Transverse colon (tissue), 4 donors: ENCODE measurements around the gene ADH5. TPM values are rescaled to one million over a fixed set of nuclear protein-coding genes. Genes with fewer than 3 reads are reported as not detected.

Experiments used
- DNase-seq: peaks from one replicate; pipeline ENCODE4 v3.0.0-alpha.2; 2019
- H3K27ac ChIP-seq, 4 donors: fragments of 200-600 bp; sonication (generic); 2 replicates each; pipeline ENCODE4 v1.5.1; 2016 to 2018; ENCODE audit warnings: inconsistent platforms in 4 of 4
- H3K27me3 ChIP-seq: fragments of 200-600 bp; sonication (generic); 2 replicates; pipeline ENCODE4 v1.5.1; 2017; ENCODE audit warnings: inconsistent platforms
- H3K36me3 ChIP-seq, 4 donors: fragments of 200-600 bp; sonication (generic); 2 replicates each; pipeline ENCODE4 v1.5.1; 2017 to 2019; ENCODE audit warnings: inconsistent platforms in 4 of 4
- H3K4me1 ChIP-seq, 4 donors: fragments of 200-600 bp; sonication (generic); 2 replicates each; pipeline ENCODE4 v1.5.1; 2017 to 2020; ENCODE audit warnings: inconsistent platforms in 4 of 4
- H3K4me3 ChIP-seq, 4 donors: fragments of 200-600 bp; sonication (generic); 1 replicate in 1 of 4; 2 replicates in 3 of 4; pipeline versions ENCODE4 v1.5.1 to v1.6.1; 2017 to 2019; ENCODE audit warnings: inconsistent platforms in 4 of 4
- H3K9me3 ChIP-seq, 2 donors: fragments of 200-600 bp; sonication (generic); 2 replicates each; pipeline ENCODE4 v1.5.1; 2017 to 2019; ENCODE audit warnings: inconsistent platforms in 2 of 2
- EP300 ChIP-seq: sonication (generic); formaldehyde crosslinking; IDR thresholded peaks from one replicate; pipeline ENCODE4 v1.6.1; 2017; ENCODE audit warnings: antibody characterized with exemption, low read depth
- POLR2A ChIP-seq: fragments of 450-650 bp; IDR thresholded peaks from one replicate; pipeline ENCODE4 v1.6.1; 2016; ENCODE audit warnings: antibody characterized with exemption, mild to moderate bottlenecking, moderate library complexity
- POLR2AphosphoS5 ChIP-seq, 3 donors: sonication (generic); formaldehyde crosslinking; IDR thresholded peaks; one replicate each; pipeline ENCODE4 v1.6.1; 2016; ENCODE audit warnings: antibody characterized with exemption in 3 of 3
- WGBS, 2 donors: methylation state at CpG; one replicate each; pipeline ENCODE4 v1.1.5; 2018; ENCODE audit warnings: low coverage in 1 of 2; 5-methylcytosine and 5-hydroxymethylcytosine counted together
- in situ Hi-C, 4 donors: fragments of 200-750 bp; cut with MboI; loops; one replicate each; pipeline versions ENCODE4 v1.15.0 to v1.15.1; 2017; ENCODE audit warnings: low sequenced_read_pairs in 3 of 4, low pct_ligation_motif_present in 1 of 4, low pct_unique_long_range_greater_than_20kb in 1 of 4
- intact Hi-C: fragments of 100-400 bp; cut with DNase I; formaldehyde crosslinking; loops from one replicate; pipeline ENCODE4 v1.15.1; 2023; ENCODE audit warnings: low total_unique reads
- total RNA-seq, 4 donors: library from RNA; depleted of rRNA; stranded (reverse); fragments of >200 nt; gene quantifications; one replicate each; pipeline ENCODE4 v1.1.0, GENCODE V29; 2016
- TF ChIP-seq, protein P1 (sequence below), 5 experiments: fragments of 200-600 bp in 3 of 5; fragments of 450-650 bp in 2 of 5; sonication (generic) in 3 of 5; IDR thresholded peaks; 1 replicate in 2 of 5; 2 replicates in 3 of 5; pipeline ENCODE4 v1.5.1; 2016 to 2017; ENCODE audit warnings: antibody characterized with exemption in 5 of 5, inconsistent platforms in 3 of 5, mild to moderate bottlenecking in 2 of 5, moderate library complexity in 1 of 5

ADH5 gene
- total RNA-seq, result 100 to 1,000 TPM in 2 of 4 donors, 10 to 100 TPM in 2; 63.3 to 159 (median 111) TPM

DNA sequence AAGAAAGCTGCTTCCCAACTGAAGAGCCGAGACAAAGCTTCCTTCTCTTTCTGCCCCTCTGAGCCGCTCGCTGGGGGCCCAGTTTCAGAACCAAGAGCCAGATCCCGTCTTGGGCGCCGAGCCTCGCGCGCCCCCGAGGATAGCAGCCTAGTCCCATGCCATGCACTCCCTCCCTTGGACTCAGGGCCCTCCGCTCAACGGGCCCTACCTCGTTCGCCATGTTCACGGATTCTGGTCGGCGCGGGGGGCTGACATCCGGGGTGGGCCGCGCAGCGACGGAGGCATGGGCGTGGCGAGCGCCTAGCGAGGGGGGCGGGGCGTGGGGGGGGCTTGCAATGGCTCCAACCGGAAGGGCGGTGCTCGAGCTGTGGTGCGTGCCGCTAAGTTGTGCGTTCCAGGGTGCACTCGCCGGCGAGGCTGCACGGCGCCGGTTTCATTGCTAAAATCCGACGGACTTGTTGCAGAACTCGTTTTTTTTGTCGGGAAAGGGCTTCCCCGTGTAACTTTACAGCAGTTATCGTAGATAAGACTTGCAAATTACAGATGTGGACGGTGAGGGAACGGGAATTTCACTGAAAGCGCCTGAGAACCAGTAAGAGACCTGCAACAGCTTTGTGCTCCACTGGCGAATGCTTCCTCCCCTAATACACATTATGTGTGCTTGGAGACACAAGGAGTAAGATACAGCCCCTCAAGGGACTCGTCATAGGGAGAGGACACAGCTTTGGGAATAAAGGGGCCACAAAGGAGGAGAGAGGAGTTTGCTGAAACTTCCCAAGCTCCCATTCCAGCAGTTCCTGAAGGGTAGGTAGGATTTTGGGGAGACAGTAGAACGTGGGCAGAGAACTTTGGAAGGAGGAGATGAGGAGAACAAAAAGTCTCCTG is at the start of gene ADH5:
TSS of gene ADH5 (minus strand) at position 308 of the 885 bp plus-strand sequence. CDS start at position 220, 88 bp downstream.
- H3K4me3 ChIP-seq, result peak within 1 kb of the TSS; percentile 69 to 91 (median 82)
- no peaks in the 10 kb centered on the region for H3K9me3 ChIP-seq
- peaks cover 0 to 10% (median 4%) of the 10 kb centered on the region in 4 donors for H3K36me3 ChIP-seq
- WGBS, 2 donors, result 1% methylated on average over 52 of the region's 53 CpGs; no CpG with 5 or more reads in 1 of the 2 donors
- no peak for TF ChIP-seq EP300
- TF ChIP-seq POLR2AphosphoS5 (IDR thresholded peaks at IDR 0.05), result peak; percentile 98
- peak; percentile 95 for TF ChIP-seq POLR2A
- in situ Hi-C loops, result no loop called here
- H3K27ac ChIP-seq, result peak within 1 kb of the TSS; percentile 90 to 98 (median 96)
- H3K4me1 ChIP-seq, result peaks cover 0 to 66% (median 34%) of the 10 kb centered on the region in 4 donors
- no peaks in the 10 kb centered on the region for H3K27me3 ChIP-seq
- DNase-seq, result peak; percentile 92
- intact Hi-C loops, result no loop called here

DNA sequence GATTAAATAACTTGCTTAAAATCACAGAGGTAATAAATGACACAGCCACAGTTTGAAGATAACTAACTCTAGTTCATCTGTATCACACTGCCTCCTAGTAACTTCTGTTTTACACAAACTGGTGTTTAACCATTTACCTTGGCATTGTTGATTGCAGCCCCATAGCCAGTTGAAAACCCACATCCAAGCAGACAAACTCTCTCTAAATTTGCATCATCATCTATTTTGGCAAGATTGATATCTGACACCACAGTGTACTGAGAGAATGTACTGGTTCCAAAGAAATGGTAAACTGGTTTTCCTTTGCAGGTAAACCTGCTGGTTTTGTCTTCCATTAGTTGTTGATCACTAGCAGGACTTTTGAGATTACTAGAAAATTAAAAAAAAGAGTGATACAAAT is 47.7 kb upstream of the ADH5 start:
- DNase-seq, result no peak
- Histone ChIP-seq H3K4me3 (no peak overlapping the region), H3K27ac (no peak overlapping the region), H3K27me3 (no peaks in the 10 kb centered on the region), H3K36me3 (no peaks in the 10 kb centered on the region), H3K9me3 (no peaks in the 10 kb centered on the region), H3K4me1 (peaks cover 0 to 5% (median 0%) of the 10 kb centered on the region in 4 donors)
- TF ChIP-seq POLR2AphosphoS5 (IDR thresholded peaks at IDR 0.05) (no peak), EP300 (no peak), POLR2A (no peak)
- TF ChIP-seq, protein P1, sequence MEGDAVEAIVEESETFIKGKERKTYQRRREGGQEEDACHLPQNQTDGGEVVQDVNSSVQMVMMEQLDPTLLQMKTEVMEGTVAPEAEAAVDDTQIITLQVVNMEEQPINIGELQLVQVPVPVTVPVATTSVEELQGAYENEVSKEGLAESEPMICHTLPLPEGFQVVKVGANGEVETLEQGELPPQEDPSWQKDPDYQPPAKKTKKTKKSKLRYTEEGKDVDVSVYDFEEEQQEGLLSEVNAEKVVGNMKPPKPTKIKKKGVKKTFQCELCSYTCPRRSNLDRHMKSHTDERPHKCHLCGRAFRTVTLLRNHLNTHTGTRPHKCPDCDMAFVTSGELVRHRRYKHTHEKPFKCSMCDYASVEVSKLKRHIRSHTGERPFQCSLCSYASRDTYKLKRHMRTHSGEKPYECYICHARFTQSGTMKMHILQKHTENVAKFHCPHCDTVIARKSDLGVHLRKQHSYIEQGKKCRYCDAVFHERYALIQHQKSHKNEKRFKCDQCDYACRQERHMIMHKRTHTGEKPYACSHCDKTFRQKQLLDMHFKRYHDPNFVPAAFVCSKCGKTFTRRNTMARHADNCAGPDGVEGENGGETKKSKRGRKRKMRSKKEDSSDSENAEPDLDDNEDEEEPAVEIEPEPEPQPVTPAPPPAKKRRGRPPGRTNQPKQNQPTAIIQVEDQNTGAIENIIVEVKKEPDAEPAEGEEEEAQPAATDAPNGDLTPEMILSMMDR (IDR thresholded peaks at IDR 0.05), result no peak
- intact Hi-C loops, result no loop called here
- in situ Hi-C loops, result no loop called here

DNA sequence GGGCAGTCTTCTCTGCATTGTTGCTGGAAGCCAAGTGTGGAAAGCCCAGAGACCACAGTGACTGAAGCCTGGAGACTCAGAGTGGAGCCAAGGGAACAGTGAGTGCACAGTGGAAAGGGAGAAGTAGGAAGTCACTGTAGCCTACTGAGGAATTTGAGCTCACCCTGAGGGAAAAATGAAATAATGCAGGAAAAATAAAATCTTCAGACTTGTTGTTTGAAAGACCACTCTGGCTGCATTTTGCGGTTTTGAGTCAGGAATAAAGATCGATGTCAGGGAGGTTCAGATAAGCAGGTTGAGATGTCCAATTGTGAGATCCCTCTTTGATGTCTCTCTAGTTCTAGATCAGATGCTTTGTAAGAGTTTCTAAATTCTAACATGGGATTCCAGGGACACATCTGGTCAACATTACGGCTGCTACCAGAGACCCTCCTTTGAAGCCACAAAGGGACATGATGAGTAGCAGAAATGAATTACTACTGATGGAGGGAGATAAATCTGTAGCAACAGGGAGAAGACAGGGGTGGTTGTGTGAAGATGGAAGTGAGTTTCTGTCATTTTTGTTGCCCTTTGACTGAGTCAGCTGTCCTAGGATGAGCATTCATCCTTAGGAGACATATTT is 47.1 kb upstream of the ADH5 start:
- H3K4me3 ChIP-seq, result no peak overlapping the region
- intact Hi-C loops (no loop called here), in situ Hi-C loops (no loop called here)
- H3K27ac ChIP-seq, result no peak overlapping the region
- WGBS, 2 donors, result 65 to 74% methylated on average over 3 of the region's 3 CpGs
- no peak for TF ChIP-seq POLR2A
- no peak for TF ChIP-seq POLR2AphosphoS5 (IDR thresholded peaks at IDR 0.05)
- no peak for TF ChIP-seq EP300
- TF ChIP-seq, protein P1 (IDR thresholded peaks at IDR 0.05), result no peak
- DNase-seq, result no peak
- H3K9me3 ChIP-seq, result no peaks in the 10 kb centered on the region
- H3K4me1 ChIP-seq, result peaks cover 0 to 7% (median 0%) of the 10 kb centered on the region in 4 donors
- H3K36me3 ChIP-seq, result no peaks in the 10 kb centered on the region
- H3K27me3 ChIP-seq, result no peaks in the 10 kb centered on the region

DNA sequence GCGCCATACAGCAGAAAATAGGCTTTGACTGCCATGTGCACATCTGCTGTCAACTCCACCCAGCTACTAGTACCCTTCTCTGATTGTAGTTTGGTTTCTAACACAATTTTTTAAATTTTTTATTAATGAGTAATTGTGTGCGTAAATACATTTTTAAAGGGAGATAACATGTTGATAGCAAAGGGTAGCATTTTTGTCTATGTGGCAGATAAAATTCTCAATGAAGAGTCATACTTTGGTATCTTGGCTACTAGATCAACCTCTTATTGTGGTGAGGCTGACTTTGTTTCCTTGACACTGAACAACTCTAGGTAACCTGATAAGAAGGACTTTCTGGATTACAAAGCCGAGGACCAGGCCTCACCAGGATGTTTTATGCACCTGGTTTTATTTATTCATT is 46.0 kb upstream of the ADH5 start:
- no peaks in the 10 kb centered on the region for H3K27me3 ChIP-seq
- peaks cover 0 to 7% (median 0%) of the 10 kb centered on the region in 4 donors for H3K4me1 ChIP-seq
- H3K27ac ChIP-seq, result no peak overlapping the region
- H3K9me3 ChIP-seq, result no peaks in the 10 kb centered on the region
- in situ Hi-C loops, result no loop called here
- H3K36me3 ChIP-seq, result no peaks in the 10 kb centered on the region
- H3K4me3 ChIP-seq, result no peak overlapping the region
- TF ChIP-seq POLR2AphosphoS5 (IDR thresholded peaks at IDR 0.05) (no peak), POLR2A (no peak), EP300 (no peak)
- TF ChIP-seq, protein P1 (IDR thresholded peaks at IDR 0.05), result no peak
- WGBS, 2 donors, result 82 to 87% methylated on average over 3 of the region's 3 CpGs
- DNase-seq, result no peak
- intact Hi-C loops, result no loop called here
